Thoracic aorta (tissue), 2 donors: ENCODE measurements around the gene SLC35E1. TPM values are rescaled to one million over a fixed set of nuclear protein-coding genes. Genes with fewer than 3 reads are reported as not detected.
A peak's percentile ranks its signal among the peaks of the same experiment; 100 is the strongest.

Experiments
- ATAC-seq: fragments of 150-250 bp; one replicate; pipeline ENCODE4 v1.8.0; 2017; ENCODE audit warnings: low read depth; ENCODE audit not compliant: insufficient number of reproducible peaks, low FRiP score
- DNase-seq: peaks from one replicate; pipeline ENCODE4 v3.0.0-alpha.2; 2020; ENCODE audit warnings: low spot score
- H3K27ac ChIP-seq, 2 donors: fragments of 200-600 bp; sonication (generic); 1 replicate in 1 of 2; 2 replicates in 1 of 2; pipeline ENCODE4 v1.5.1; 2016; ENCODE audit warnings: mild to moderate bottlenecking in 2 of 2, moderate library complexity in 2 of 2
- H3K27me3 ChIP-seq: fragments of 200-600 bp; sonication (generic); replicated peaks from 2 replicates; pipeline ENCODE4 v1.6.0; 2016; ENCODE audit warnings: mild to moderate bottlenecking; ENCODE audit not compliant: insufficient read depth
- H3K36me3 ChIP-seq: fragments of 200-600 bp; sonication (generic); one replicate; pipeline ENCODE4 v1.5.1; 2016
- H3K4me1 ChIP-seq, 2 donors: fragments of 200-600 bp; sonication (generic); 1 replicate in 1 of 2; 2 replicates in 1 of 2; pipeline versions ENCODE4 v1.5.1 to v1.6.0; 2016; ENCODE audit warnings: low read depth in 2 of 2, mild to moderate bottlenecking in 1 of 2; ENCODE audit not compliant: control insufficient read depth in 1 of 2
- H3K4me3 ChIP-seq: fragments of 200-600 bp; sonication (generic); 2 replicates; pipeline ENCODE4 v1.5.1; 2016; ENCODE audit warnings: mild to moderate bottlenecking
- H3K9me3 ChIP-seq: fragments of 200-600 bp; sonication (generic); 2 replicates; pipeline ENCODE4 v1.5.1; 2016
- CTCF ChIP-seq: fragments of 200-600 bp; sonication (generic); IDR thresholded peaks from one replicate; pipeline ENCODE4 v1.5.1; 2019; ENCODE audit warnings: antibody characterized with exemption
- total RNA-seq, 2 donors: library from RNA; depleted of rRNA; stranded (reverse); fragments of >200 nt; gene quantifications; one replicate each; pipeline versions ENCODE4 v1.1.0 to v1.2.3, GENCODE V29; 2016

The SLC35E1 gene
- total RNA-seq, 2 donors from 2014 or later, result 66.9 to 85.3 TPM

- H3K4me1 ChIP-seq, result peaks cover 12 to 36% of the 10 kb centered on the region in 2 donors
- H3K9me3 ChIP-seq, result no peaks in the 10 kb centered on the region
- no peak for TF ChIP-seq CTCF
- H3K27ac ChIP-seq, result peak overlapping the region; percentile 65 to 66
- no peak for ATAC-seq
- no peak for DNase-seq
- peak overlapping the region; percentile 74 for H3K4me3 ChIP-seq
- H3K27me3 ChIP-seq, result no peaks in the 10 kb centered on the region
- H3K36me3 ChIP-seq, result peaks cover 15% of the 10 kb centered on the region
Observed at GRCh38 chr19:16571822-16572331, 338 bp downstream of the SLC35E1 start.

- Histone ChIP-seq H3K27me3 (no peaks in the 10 kb centered on the region), H3K36me3 (peaks cover 10% of the 10 kb centered on the region), H3K4me3 (peak overlapping the region; percentile 74), H3K27ac (peak overlapping the region in 1 of 2 donors; percentile 66), H3K4me1 (peaks cover 12 to 36% of the 10 kb centered on the region in 2 donors), H3K9me3 (no peaks in the 10 kb centered on the region)
- no peak for TF ChIP-seq CTCF
- DNase-seq (no peak), ATAC-seq (no peak)
Observed at GRCh38 chr19:16571283-16571682, 932 bp downstream of the SLC35E1 start.

- H3K9me3 ChIP-seq, result no peaks in the 10 kb centered on the region
- DNase-seq (no peak), ATAC-seq (no peak)
- H3K4me1 ChIP-seq, result peaks cover 12 to 36% of the 10 kb centered on the region in 2 donors
- H3K27me3 ChIP-seq, result no peaks in the 10 kb centered on the region
- peaks cover 5% of the 10 kb centered on the region for H3K36me3 ChIP-seq
- no peak for TF ChIP-seq CTCF
- no peak overlapping the region for H3K27ac ChIP-seq
- H3K4me3 ChIP-seq, result no peak overlapping the region
Observed at GRCh38 chr19:16569609-16570320, 2.5 kb downstream of the SLC35E1 start.

GRCh38 chr19:16566702-16567101 is 5.5 kb downstream of the SLC35E1 start:
- H3K27ac ChIP-seq, result no peak overlapping the region
- no peaks in the 10 kb centered on the region for H3K9me3 ChIP-seq
- DNase-seq (no peak), ATAC-seq (no peak)
- H3K27me3 ChIP-seq, result no peaks in the 10 kb centered on the region
- no peak for TF ChIP-seq CTCF
- peaks cover 16% of the 10 kb centered on the region for H3K36me3 ChIP-seq
- H3K4me1 ChIP-seq, result peaks cover 0 to 16% of the 10 kb centered on the region in 2 donors
- no peak overlapping the region for H3K4me3 ChIP-seq

GRCh38 chr19:16566161-16566560 is 6.1 kb downstream of the SLC35E1 start:
- H3K4me3 ChIP-seq, result no peak overlapping the region
- H3K27me3 ChIP-seq, result no peaks in the 10 kb centered on the region
- peaks cover 0 to 11% of the 10 kb centered on the region in 2 donors for H3K4me1 ChIP-seq
- no peak for TF ChIP-seq CTCF
- peaks cover 16% of the 10 kb centered on the region for H3K36me3 ChIP-seq
- ATAC-seq (no peak), DNase-seq (no peak)
- H3K27ac ChIP-seq, result no peak overlapping the region
- no peaks in the 10 kb centered on the region for H3K9me3 ChIP-seq
